Measurements from ENCODE around the gene ZC3H10. TPM values are rescaled to one million over a fixed set of nuclear protein-coding genes. Genes with fewer than 3 reads are reported as not detected.

Gene ZC3H10
- total and polyA plus RNA-seq, 2 of the 8 experiments (the other 6 are each of a cell fraction or from before 2014, with no cell fraction given): 4.0 to 11.2 TPM

- TF ChIP-seq CHD7 (IDR thresholded peaks at IDR 0.05; ENCODE audit: insufficient replicate concordance, low read length) (no peak), JUN (IDR thresholded peaks at IDR 0.05; ENCODE audit: low read depth, low read length) (no peak), MAX (IDR thresholded peaks at IDR 0.05) (peak; percentile 35; the same call in 1 of the 2 replicates), CTBP2 (IDR thresholded peaks at IDR 0.05; ENCODE audit: borderline replicate concordance, insufficient read depth, insufficient read length, low read length) (no peak), CBX8 (IDR thresholded peaks at IDR 0.05; ENCODE audit: borderline replicate concordance, low read depth, low read length) (no peak), SRF (IDR thresholded peaks at IDR 0.05; ENCODE audit: low read depth, low read length) (no peak), SP1 (IDR thresholded peaks at IDR 0.05; ENCODE audit: low read depth, low read length) (0 out of 2 replicates have a peak, but pooled peaks have one; percentile 7), HDAC6 (IDR thresholded peaks at IDR 0.05; ENCODE audit: low read depth, low read length) (no peak), E2F6 (IDR thresholded peaks at IDR 0.05) (no peak), PHF8 (conservative IDR thresholded peaks at IDR 0.05; ENCODE audit: low read depth, low read length) (no peak), KDM5A (IDR thresholded peaks at IDR 0.05; ENCODE audit: low read length) (no peak)
Observed at GRCh38 chr12:56151672-56152131, 33.6 kb downstream of the ZC3H10 start (continued).

Measured in H1 (cell line).